ENCODE data around the gene NUAK1. TPM values are rescaled to one million over a fixed set of nuclear protein-coding genes. Genes with fewer than 3 reads are reported as not detected.
A peak's percentile ranks its signal among the peaks of the same experiment; 100 is the strongest.

Gene NUAK1
- total RNA-seq, 2 donors from 2014 or later, result 5.3 to 9.1 TPM

DNA sequence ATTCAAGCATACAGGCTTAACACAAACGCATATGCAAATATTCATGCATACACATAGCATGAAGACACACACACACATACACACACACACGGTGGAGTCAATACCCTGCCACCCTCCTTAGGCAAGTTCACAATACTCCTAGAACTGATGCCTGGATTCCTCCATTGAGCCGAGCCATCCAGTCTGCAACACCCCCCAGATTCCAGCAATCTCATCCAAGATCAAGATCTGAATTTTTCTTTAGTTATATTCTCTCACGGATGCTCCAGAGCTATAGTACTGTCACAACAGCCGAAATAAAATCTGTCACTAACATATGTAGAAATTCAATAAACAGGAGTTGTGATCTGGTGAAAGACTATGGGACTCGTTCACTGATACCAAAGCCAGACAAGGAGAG, 110.8 kb downstream of the NUAK1 start:
- 64 to 70% methylated on average over 6 of the region's 6 CpGs for WGBS, 2 donors

DNA sequence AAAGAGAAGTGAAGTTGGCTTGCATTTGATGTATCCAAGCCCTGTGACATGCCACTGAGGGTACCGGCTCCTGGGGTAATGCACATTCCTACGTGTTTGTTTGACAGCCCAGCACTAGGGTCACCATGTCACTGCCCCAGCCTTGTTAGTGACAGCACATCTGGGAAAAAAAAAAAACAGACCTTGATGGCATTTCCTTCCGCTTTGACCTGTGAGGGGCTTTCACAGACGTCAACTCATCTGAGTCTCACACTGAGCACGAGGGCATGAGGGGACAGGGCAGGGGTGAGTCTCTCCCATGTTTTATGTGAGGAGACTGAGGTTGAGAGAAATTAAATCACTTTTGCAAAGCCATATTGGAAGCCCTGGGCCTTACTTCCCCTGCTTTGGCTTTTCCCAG, 111.5 kb downstream of the NUAK1 start:
- no peak for ATAC-seq
- no peaks in the 10 kb centered on the region for H3K27me3 ChIP-seq
- no peak for TF ChIP-seq POLR2A (IDR thresholded peaks at IDR 0.05)
- TF ChIP-seq, protein P1, sequence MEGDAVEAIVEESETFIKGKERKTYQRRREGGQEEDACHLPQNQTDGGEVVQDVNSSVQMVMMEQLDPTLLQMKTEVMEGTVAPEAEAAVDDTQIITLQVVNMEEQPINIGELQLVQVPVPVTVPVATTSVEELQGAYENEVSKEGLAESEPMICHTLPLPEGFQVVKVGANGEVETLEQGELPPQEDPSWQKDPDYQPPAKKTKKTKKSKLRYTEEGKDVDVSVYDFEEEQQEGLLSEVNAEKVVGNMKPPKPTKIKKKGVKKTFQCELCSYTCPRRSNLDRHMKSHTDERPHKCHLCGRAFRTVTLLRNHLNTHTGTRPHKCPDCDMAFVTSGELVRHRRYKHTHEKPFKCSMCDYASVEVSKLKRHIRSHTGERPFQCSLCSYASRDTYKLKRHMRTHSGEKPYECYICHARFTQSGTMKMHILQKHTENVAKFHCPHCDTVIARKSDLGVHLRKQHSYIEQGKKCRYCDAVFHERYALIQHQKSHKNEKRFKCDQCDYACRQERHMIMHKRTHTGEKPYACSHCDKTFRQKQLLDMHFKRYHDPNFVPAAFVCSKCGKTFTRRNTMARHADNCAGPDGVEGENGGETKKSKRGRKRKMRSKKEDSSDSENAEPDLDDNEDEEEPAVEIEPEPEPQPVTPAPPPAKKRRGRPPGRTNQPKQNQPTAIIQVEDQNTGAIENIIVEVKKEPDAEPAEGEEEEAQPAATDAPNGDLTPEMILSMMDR (IDR thresholded peaks at IDR 0.05), result no peak
- intact Hi-C loops (cut with DNase I), result no loop called here
- no peak for DNase-seq
- H3K27ac ChIP-seq, result no peak overlapping the region
- H3K4me3 ChIP-seq, result no peak overlapping the region
- 57 to 59% methylated on average over 5 of the region's 5 CpGs for WGBS, 2 donors
- H3K36me3 ChIP-seq (replicated peaks in 1 of 2; ENCODE audit: insufficient read depth in 1 of 2, low read depth in 2 of 2), result no peaks in the 10 kb centered on the region
- no peaks in the 10 kb centered on the region for H3K4me1 ChIP-seq
- no peaks in the 10 kb centered on the region for H3K9me3 ChIP-seq

More for the DNA sequence above, 110.8 kb downstream of the NUAK1 start:
- Histone ChIP-seq H3K36me3 (replicated peaks in 1 of 2; ENCODE audit: insufficient read depth in 1 of 2, low read depth in 2 of 2) (no peaks in the 10 kb centered on the region), H3K9me3 (no peaks in the 10 kb centered on the region), H3K4me1 (no peaks in the 10 kb centered on the region), H3K4me3 (no peak overlapping the region), H3K27ac (no peak overlapping the region), H3K27me3 (no peaks in the 10 kb centered on the region)
- intact Hi-C loops (cut with DNase I), result no loop called here
- ATAC-seq (no peak), DNase-seq (no peak)
- no peak for TF ChIP-seq POLR2A (IDR thresholded peaks at IDR 0.05)
- TF ChIP-seq, protein P1 (IDR thresholded peaks at IDR 0.05), result no peak

DNA sequence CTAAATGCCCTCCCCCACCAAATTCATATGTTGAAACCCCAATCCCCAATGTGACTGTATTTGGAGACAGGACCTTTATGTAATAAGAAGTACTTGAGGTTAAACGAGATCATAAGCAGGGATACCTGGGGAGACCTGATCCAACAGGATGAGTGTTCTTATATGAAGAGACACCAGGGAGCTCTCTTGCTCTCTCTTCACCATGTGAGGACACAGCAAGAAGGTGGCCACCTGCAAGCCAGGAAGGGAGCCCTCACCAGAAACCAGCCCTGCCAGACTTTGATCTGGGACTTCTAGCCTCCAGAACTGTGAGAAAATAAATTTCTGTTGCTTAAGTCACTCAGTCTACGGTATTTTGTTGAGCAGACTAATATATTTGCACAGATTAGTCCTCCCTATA, 113.6 kb downstream of the NUAK1 start:
- intact Hi-C loops (cut with DNase I), result no loop called here
- ATAC-seq (no peak), DNase-seq (no peak)
- TF ChIP-seq, protein P1 (IDR thresholded peaks at IDR 0.05), result no peak
- TF ChIP-seq POLR2A (IDR thresholded peaks at IDR 0.05), result no peak
- Histone ChIP-seq H3K9me3 (no peaks in the 10 kb centered on the region), H3K36me3 (replicated peaks in 1 of 2; ENCODE audit: insufficient read depth in 1 of 2, low read depth in 2 of 2) (no peaks in the 10 kb centered on the region), H3K4me1 (peaks cover 10% of the 10 kb centered on the region), H3K27me3 (no peaks in the 10 kb centered on the region), H3K4me3 (no peak overlapping the region), H3K27ac (no peak overlapping the region)
- WGBS, 2 donors, result 59 to 66% methylated on average over 2 of the region's 2 CpGs

DNA sequence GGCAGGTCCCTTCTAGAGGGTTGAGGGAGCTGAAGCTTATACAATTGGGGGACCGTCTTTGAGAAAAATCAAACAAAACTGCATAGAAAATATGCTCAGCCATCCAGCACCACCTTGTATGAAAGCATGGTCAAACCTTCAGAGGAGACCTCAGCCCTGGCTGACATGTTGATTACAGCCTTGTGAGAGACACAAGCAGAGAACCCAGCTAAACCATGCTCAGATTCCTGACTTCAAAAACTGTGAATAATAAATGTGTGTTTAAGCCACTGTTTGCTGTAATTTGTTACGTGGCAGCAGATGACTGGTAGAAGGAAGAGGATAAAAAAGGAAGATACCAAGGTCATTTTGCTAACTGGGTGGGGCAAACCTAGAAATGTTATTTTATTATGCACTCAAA, 115.7 kb downstream of the NUAK1 start:
- Histone ChIP-seq H3K27ac (peak overlapping the region in 3 of 4 donors; percentile 13 to 74 (median 74)), H3K4me1 (peaks cover 10% of the 10 kb centered on the region), H3K9me3 (no peaks in the 10 kb centered on the region), H3K36me3 (replicated peaks in 1 of 2; ENCODE audit: insufficient read depth in 1 of 2, low read depth in 2 of 2) (no peaks in the 10 kb centered on the region), H3K27me3 (no peaks in the 10 kb centered on the region), H3K4me3 (no peak overlapping the region)
- ATAC-seq (peak; percentile 26), DNase-seq (no peak)
- 37 to 42% methylated on average over 2 of the region's 2 CpGs for WGBS, 2 donors
- intact Hi-C loops (cut with DNase I), result no loop called here
- no peak for TF ChIP-seq POLR2A (IDR thresholded peaks at IDR 0.05)
- TF ChIP-seq, protein P1 (IDR thresholded peaks at IDR 0.05), result no peak

DNA sequence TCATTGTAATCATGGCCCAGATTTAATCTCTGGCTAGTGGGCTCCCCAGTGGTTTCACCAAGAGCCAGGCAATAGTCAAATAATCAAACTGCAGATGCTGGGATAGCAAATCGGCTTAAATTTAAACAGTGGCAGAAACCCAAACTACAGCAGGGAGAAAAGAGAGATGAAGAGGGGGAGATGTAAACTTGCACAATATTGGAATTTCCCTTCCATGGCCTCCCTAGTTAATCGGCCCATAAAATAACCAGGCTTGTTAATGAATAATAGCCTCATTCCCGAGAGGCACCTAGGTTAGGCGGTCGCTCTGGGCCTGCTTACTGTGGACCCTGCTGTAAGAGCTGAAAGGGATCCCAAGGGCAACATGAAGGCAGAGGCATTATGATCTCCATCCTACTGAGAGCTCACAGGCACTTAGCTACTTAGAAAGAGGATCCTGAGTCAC, 116.2 kb downstream of the NUAK1 start:
- 31 to 37% methylated on average over 5 of the region's 5 CpGs for WGBS, 2 donors
- H3K4me1 ChIP-seq, result peaks cover 10% of the 10 kb centered on the region
- TF ChIP-seq, protein P1 (IDR thresholded peaks at IDR 0.05), result no peak
- peak in 2 of 3 donors; percentile 29 to 44 for TF ChIP-seq POLR2A (IDR thresholded peaks at IDR 0.05)
- H3K27me3 ChIP-seq, result no peaks in the 10 kb centered on the region
- DNase-seq (peak in 2 of 4 donors; percentile 14), ATAC-seq (peak; percentile 88)
- no peak overlapping the region for H3K4me3 ChIP-seq
- no peaks in the 10 kb centered on the region for H3K9me3 ChIP-seq
- peak overlapping the region in 3 of 4 donors; percentile 13 to 74 (median 74) for H3K27ac ChIP-seq
- intact Hi-C loops (cut with DNase I), result no loop called here
- no peaks in the 10 kb centered on the region for H3K36me3 ChIP-seq (replicated peaks in 1 of 2; ENCODE audit: insufficient read depth in 1 of 2, low read depth in 2 of 2)
